Upper lobe of right lung (tissue), 1 donor: Measurements from ENCODE around the gene CEMIP. TPM values are rescaled to one million over a fixed set of nuclear protein-coding genes. Genes with fewer than 3 reads are reported as not detected.

Experiments
- ATAC-seq: fragments of 200-7000 bp; cut with Tn5 transposase; one replicate; pipeline ENCODE4 v1.9.1; 2020; ENCODE audit warnings: mild to moderate bottlenecking, moderate library complexity
- DNase-seq: peaks from one replicate; pipeline ENCODE4 v3.0.0-alpha.2; 2020
- H3K27ac ChIP-seq: fragments of 200-600 bp; one replicate; pipeline ENCODE4 v1.8.0; 2022
- H3K27me3 ChIP-seq: fragments of 200-600 bp; one replicate; pipeline ENCODE4 v1.8.0; 2022; ENCODE audit warnings: mild to moderate bottlenecking
- H3K36me3 ChIP-seq: fragments of 200-600 bp; one replicate; pipeline ENCODE4 v1.8.0; 2022
- H3K4me1 ChIP-seq: fragments of 200-600 bp; one replicate; pipeline ENCODE4 v1.8.0; 2022
- H3K4me3 ChIP-seq: fragments of 200-600 bp; one replicate; pipeline ENCODE4 v1.8.0; 2022; ENCODE audit warnings: mild to moderate bottlenecking
- H3K9me3 ChIP-seq: fragments of 200-600 bp; one replicate; pipeline ENCODE4 v1.8.0; 2022
- CTCF ChIP-seq: fragments of 200-600 bp; IDR thresholded peaks from one replicate; pipeline ENCODE4 v1.8.0; 2022; ENCODE audit warnings: antibody characterized with exemption
- intact Hi-C: fragments of 100-400 bp; cut with DNase I; formaldehyde crosslinking; loops from one replicate; pipeline ENCODE4 v1.11.0; 2022
- total RNA-seq: library from RNA; stranded (reverse); fragmentation: NEBNext Ultra II Directional; extraction: Animal tissue kit (Norgen Biotek cat#: 25700); gene quantifications from one replicate; pipeline ENCODE4 v1.2.1, GENCODE V29; 2021
- donor health status: DM: no; HTN: yes; CAD: no; lungs with severe emphysema.

The CEMIP gene
- total RNA-seq, 1 donor from 2014 or later, result 17.3 TPM

- no peaks in the 10 kb centered on the region for H3K27me3 ChIP-seq
- no peak overlapping the region for H3K4me3 ChIP-seq
- no peak overlapping the region for H3K27ac ChIP-seq
- ATAC-seq (no peak), DNase-seq (no peak)
- no peaks in the 10 kb centered on the region for H3K36me3 ChIP-seq
- H3K4me1 ChIP-seq, result no peaks in the 10 kb centered on the region
- intact Hi-C loops, result no loop called here
- H3K9me3 ChIP-seq, result no peaks in the 10 kb centered on the region
- no peak for TF ChIP-seq CTCF
These were observed 123.2 kb downstream of the CEMIP start for GRCh38 chr15:80902298-80902801.

- H3K9me3 ChIP-seq, result no peaks in the 10 kb centered on the region
- H3K4me3 ChIP-seq, result no peak overlapping the region
- DNase-seq, result no peak
- no peaks in the 10 kb centered on the region for H3K27me3 ChIP-seq
- no peaks in the 10 kb centered on the region for H3K4me1 ChIP-seq
- peaks cover 17% of the 10 kb centered on the region for H3K36me3 ChIP-seq
- TF ChIP-seq CTCF, result no peak
- H3K27ac ChIP-seq, result no peak overlapping the region
- ATAC-seq, result peak; percentile 30
- intact Hi-C loops, result no loop called here
These were observed 125.8 kb downstream of the CEMIP start for GRCh38 chr15:80904998-80905397.

- no peaks in the 10 kb centered on the region for H3K9me3 ChIP-seq
- TF ChIP-seq CTCF, result no peak
- ATAC-seq (no peak), DNase-seq (no peak)
- H3K4me1 ChIP-seq, result no peaks in the 10 kb centered on the region
- H3K27ac ChIP-seq, result no peak overlapping the region
- H3K27me3 ChIP-seq, result no peaks in the 10 kb centered on the region
- intact Hi-C loops, result no loop called here
- no peak overlapping the region for H3K4me3 ChIP-seq
- H3K36me3 ChIP-seq, result peaks cover 27% of the 10 kb centered on the region
These were observed 127.1 kb downstream of the CEMIP start for GRCh38 chr15:80906159-80906766.

- Histone ChIP-seq H3K4me1 (no peaks in the 10 kb centered on the region), H3K9me3 (no peaks in the 10 kb centered on the region), H3K27ac (no peak overlapping the region), H3K4me3 (no peak overlapping the region), H3K27me3 (no peaks in the 10 kb centered on the region), H3K36me3 (peaks cover 27% of the 10 kb centered on the region)
- no peak for DNase-seq
- intact Hi-C loops, result no loop called here
- TF ChIP-seq CTCF, result no peak
- no peak for ATAC-seq
These were observed 132.7 kb downstream of the CEMIP start for GRCh38 chr15:80911821-80912220.

GRCh38 chr15:80912673-80913072, 133.5 kb downstream of the CEMIP start:
- intact Hi-C loops, result no loop called here
- no peak for TF ChIP-seq CTCF

GRCh38 chr15:80913541-80913940, 134.4 kb downstream of the CEMIP start:
- DNase-seq (no peak), ATAC-seq (no peak)
- Histone ChIP-seq H3K9me3 (no peaks in the 10 kb centered on the region), H3K27ac (no peak overlapping the region), H3K4me3 (no peak overlapping the region), H3K27me3 (no peaks in the 10 kb centered on the region), H3K36me3 (peaks cover 23% of the 10 kb centered on the region), H3K4me1 (no peaks in the 10 kb centered on the region)
- intact Hi-C loops, result no loop called here
- no peak for TF ChIP-seq CTCF

More at GRCh38 chr15:80912673-80913072, 133.5 kb downstream of the CEMIP start:
- no peak for DNase-seq
- no peaks in the 10 kb centered on the region for H3K27me3 ChIP-seq
- H3K4me1 ChIP-seq, result no peaks in the 10 kb centered on the region
- H3K9me3 ChIP-seq, result no peaks in the 10 kb centered on the region
- peaks cover 27% of the 10 kb centered on the region for H3K36me3 ChIP-seq
- no peak overlapping the region for H3K4me3 ChIP-seq
- ATAC-seq, result no peak
- H3K27ac ChIP-seq, result no peak overlapping the region
